Muscle layer of colon (tissue), 2 donors: ENCODE measurements around the gene REM2.
"Not testable (repeated sequence)": the region's sequence is repeated elsewhere in the genome, so short reads cannot be mapped to it uniquely, and the experiment has no call there.

Experiments used
- H3K27ac ChIP-seq: one replicate; pipeline ENCODE4 v1.7.0; 2013; ENCODE audit warnings: low read depth, mild to moderate bottlenecking, low read length, moderate library complexity
- H3K27me3 ChIP-seq, 2 donors: one replicate each; pipeline ENCODE4 v1.7.0; 2013; ENCODE audit warnings: low read length in 2 of 2, mild to moderate bottlenecking in 2 of 2; ENCODE audit not compliant: insufficient read depth in 2 of 2, control insufficient read depth in 1 of 2
- H3K36me3 ChIP-seq: one replicate; pipeline ENCODE4 v1.7.0; 2013; ENCODE audit warnings: mild to moderate bottlenecking, low read length; ENCODE audit not compliant: insufficient read depth
- H3K4me1 ChIP-seq: one replicate; pipeline ENCODE4 v1.7.0; 2013; ENCODE audit warnings: mild to moderate bottlenecking, low read length; ENCODE audit not compliant: insufficient read depth
- H3K4me3 ChIP-seq, 2 donors: one replicate each; pipeline ENCODE4 v1.7.0; 2013; ENCODE audit warnings: low read length in 2 of 2, low read depth in 1 of 2, mild to moderate bottlenecking in 1 of 2, moderate library complexity in 1 of 2
- H3K9ac ChIP-seq: one replicate; pipeline ENCODE4 v1.7.0; 2013; ENCODE audit warnings: low read length
- H3K9me3 ChIP-seq: one replicate; pipeline ENCODE4 v1.7.0; 2013; ENCODE audit warnings: mild to moderate bottlenecking, low read length
- donor health status: abdominal sarcoma.
- donor health status: Adenocarcinoma of cecum.

Gene REM2

GRCh38 chr14:22850944-22851764, 31.9 kb upstream of the REM2 start:
- Histone ChIP-seq H3K4me1 (peaks cover 62% of the 10 kb centered on the region), H3K4me3 (peak overlapping the region in 1 of 2 donors; percentile 45), H3K27ac (peak overlapping the region; percentile 89), H3K27me3 (no peaks in the 10 kb centered on the region), H3K9me3 (no peaks in the 10 kb centered on the region), H3K9ac (peak overlapping the region; percentile 42), H3K36me3 (peaks cover 8% of the 10 kb centered on the region)

GRCh38 chr14:22852178-22852577, 30.8 kb upstream of the REM2 start:
- not testable (repeated sequence) for H3K9ac ChIP-seq, H3K4me3 ChIP-seq
- H3K4me1 ChIP-seq = peaks cover 53% of the 10 kb centered on the region

DNA sequence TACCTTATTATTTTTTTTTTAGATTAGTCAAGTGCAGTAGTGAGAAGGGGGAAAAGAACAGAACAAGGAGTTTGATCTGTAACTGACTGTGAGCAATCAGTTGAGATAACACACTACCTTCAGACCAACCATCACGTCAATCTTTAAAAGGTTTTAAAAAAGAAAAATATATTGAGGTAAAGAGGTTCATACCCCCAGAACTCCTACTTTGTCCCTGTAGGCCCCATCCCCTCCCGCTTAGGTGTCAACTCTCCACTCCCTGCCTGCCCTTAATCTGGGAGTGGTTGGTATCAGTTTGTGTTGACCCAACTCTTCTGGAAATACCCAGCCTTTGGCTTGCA, 30.5 kb upstream of the REM2 start:
- Histone ChIP-seq H3K27ac (peak overlapping the region; percentile 66), H3K4me3 (peak overlapping the region in 1 of 2 donors; percentile 60), H3K4me1 (peaks cover 52% of the 10 kb centered on the region)

More at GRCh38 chr14:22852178-22852577, 30.8 kb upstream of the REM2 start:
- H3K27me3 ChIP-seq, H3K36me3 ChIP-seq, H3K9me3 ChIP-seq: not testable (repeated sequence)
- peak overlapping the region; percentile 66 for H3K27ac ChIP-seq

DNA sequence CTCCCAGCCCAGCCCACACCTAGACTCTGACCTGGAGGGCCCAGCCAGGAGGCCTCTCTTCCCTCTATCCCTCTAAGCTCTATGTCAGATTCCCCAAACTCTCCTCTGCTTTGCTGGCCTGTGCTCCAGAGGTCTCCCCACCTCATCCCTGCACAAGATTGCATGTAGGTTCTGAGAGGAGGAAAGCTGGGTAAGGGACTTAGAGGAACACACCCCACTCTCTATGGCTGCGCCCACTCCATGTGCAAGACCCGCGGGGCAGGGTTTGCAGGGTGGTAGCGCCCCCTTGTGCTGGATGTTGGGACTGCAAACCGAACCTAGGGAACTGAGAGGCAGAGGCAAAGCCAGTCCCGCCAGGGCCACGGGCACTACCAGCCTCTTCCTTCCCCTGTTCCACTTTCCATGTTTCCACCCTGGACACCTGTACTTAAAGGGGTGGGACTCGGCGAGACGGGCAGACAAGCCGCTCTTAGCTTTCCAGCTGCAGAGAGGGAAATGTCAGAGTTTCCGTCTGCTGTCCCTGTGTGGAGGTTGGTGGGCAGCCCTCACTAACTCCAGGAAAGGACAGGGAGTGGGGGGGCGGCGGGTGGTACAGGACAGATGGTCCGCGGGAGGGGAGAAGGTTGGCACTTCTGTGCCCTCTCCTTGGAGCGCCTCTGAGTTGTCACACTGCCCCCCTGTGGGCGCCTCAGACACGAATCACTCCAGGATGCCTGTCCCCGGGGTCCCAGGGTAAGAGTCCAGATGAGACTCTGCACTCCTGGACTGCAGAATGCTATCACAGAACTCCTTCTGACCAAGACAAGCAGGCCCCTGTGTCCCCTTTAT, 29.9 kb upstream of the REM2 start:
- Histone ChIP-seq H3K9me3 (no peaks in the 10 kb centered on the region), H3K4me3 (peak overlapping the region; percentile 40 to 60), H3K9ac (peak overlapping the region; percentile 68), H3K27me3 (no peaks in the 10 kb centered on the region), H3K36me3 (no peaks in the 10 kb centered on the region), H3K27ac (peak overlapping the region; percentile 66), H3K4me1 (peaks cover 46% of the 10 kb centered on the region)

More for the DNA sequence above, 30.5 kb upstream of the REM2 start:
- H3K9me3 ChIP-seq = no peaks in the 10 kb centered on the region
- no peaks in the 10 kb centered on the region for H3K36me3 ChIP-seq
- H3K27me3 ChIP-seq = no peaks in the 10 kb centered on the region
- H3K9ac ChIP-seq = no peak overlapping the region

DNA sequence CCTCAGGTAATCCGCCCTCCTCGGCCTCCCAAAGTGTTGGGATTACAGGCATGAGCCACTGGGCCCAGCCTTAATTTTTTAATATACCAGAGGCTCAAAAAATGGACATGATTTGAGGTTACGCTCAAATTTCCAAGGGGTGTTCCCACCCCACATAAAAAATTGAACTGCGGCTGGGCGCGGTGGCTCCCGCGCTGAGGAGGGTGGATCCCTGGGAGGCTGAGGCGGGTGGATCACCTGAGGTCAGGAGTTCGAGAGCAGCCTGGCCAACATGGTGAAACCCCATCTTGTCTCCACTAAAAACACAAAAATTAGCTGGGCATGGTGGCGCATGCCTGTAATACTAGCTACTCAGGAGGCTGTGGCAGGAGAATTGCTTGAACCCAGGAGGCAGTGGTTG, 28.7 kb upstream of the REM2 start:
- H3K27ac ChIP-seq, H3K27me3 ChIP-seq, H3K9me3 ChIP-seq, H3K4me3 ChIP-seq, H3K36me3 ChIP-seq, H3K9ac ChIP-seq: not testable (repeated sequence)
- H3K4me1 ChIP-seq = peaks cover 35% of the 10 kb centered on the region

GRCh38 chr14:22854963-22855724, 27.9 kb upstream of the REM2 start:
- Histone ChIP-seq H3K27ac (no peak overlapping the region), H3K4me3 (no peak overlapping the region), H3K4me1 (peaks cover 26% of the 10 kb centered on the region), H3K9ac (no peak overlapping the region), H3K9me3 (no peaks in the 10 kb centered on the region), H3K27me3 (no peaks in the 10 kb centered on the region), H3K36me3 (no peaks in the 10 kb centered on the region)

GRCh38 chr14:22856428-22856827, 26.6 kb upstream of the REM2 start:
- Histone ChIP-seq H3K9ac (no peak overlapping the region), H3K36me3 (no peaks in the 10 kb centered on the region), H3K9me3 (no peaks in the 10 kb centered on the region), H3K4me3 (no peak overlapping the region), H3K4me1 (peaks cover 13% of the 10 kb centered on the region), H3K27ac (no peak overlapping the region), H3K27me3 (no peaks in the 10 kb centered on the region)

- not testable (repeated sequence) for H3K4me3 ChIP-seq, H3K27me3 ChIP-seq, H3K9ac ChIP-seq, H3K36me3 ChIP-seq, H3K4me1 ChIP-seq, H3K27ac ChIP-seq, H3K9me3 ChIP-seq
These were observed 22.6 kb upstream of the REM2 start for GRCh38 chr14:22860377-22860776.

DNA sequence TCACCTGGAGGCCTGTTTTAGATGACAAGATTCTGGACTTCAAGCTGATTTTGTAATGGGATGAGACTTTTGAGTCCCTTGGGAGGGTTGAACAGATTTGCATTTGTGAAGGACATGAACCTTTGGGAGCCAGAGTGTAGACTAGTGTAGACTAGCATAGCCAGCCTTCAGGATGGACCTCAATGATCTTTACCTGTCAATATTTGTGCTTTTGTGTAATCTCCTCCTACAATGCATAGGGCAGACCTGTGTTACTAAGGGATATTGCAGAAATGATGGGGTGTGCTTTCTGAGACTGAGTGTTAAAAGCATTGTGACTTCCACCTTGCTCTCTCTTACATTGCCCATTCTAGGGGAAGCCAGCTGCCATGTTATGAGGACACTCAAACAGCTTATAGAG, 21.4 kb upstream of the REM2 start:
- Histone ChIP-seq H3K9ac (no peak overlapping the region), H3K9me3 (no peaks in the 10 kb centered on the region), H3K27ac (no peak overlapping the region)

GRCh38 chr14:22864979-22865378, 18.0 kb upstream of the REM2 start:
- H3K27me3 ChIP-seq = no peaks in the 10 kb centered on the region
- no peak overlapping the region for H3K4me3 ChIP-seq
- H3K27ac ChIP-seq = no peak overlapping the region
- no peaks in the 10 kb centered on the region for H3K36me3 ChIP-seq
- H3K9ac ChIP-seq = no peak overlapping the region
- no peaks in the 10 kb centered on the region for H3K9me3 ChIP-seq
- H3K4me1 ChIP-seq = no peaks in the 10 kb centered on the region

More for the DNA sequence above, 21.4 kb upstream of the REM2 start:
- Histone ChIP-seq H3K27me3 (no peaks in the 10 kb centered on the region), H3K4me3 (no peak overlapping the region), H3K36me3 (no peaks in the 10 kb centered on the region), H3K4me1 (no peaks in the 10 kb centered on the region)
